CD4-positive, alpha-beta T cell treated with Interleukin-15 for 4 hours (primary cell): ENCODE data around the gene SMDT1.
A peak's percentile ranks its signal among the peaks of the same experiment; 100 is the strongest.

Experiments used
- DNase-seq: peaks from one replicate; pipeline ENCODE4 v3.0.0-alpha.2; 2020; ENCODE audit warnings: low spot score

Gene SMDT1

GRCh38 chr22:42079319-42080251 is at the start of gene SMDT1:
TSS of gene SMDT1 (plus strand) at chr22:42079700. CDS start at chr22:42079769, 69 bp downstream.
- peak; percentile 98 for DNase-seq

- no peak for DNase-seq
Measured at GRCh38 chr22:42033263-42034181, 46.0 kb upstream of the SMDT1 start.

GRCh38 chr22:42035256-42035655 is 44.2 kb upstream of the SMDT1 start:
- DNase-seq: no peak

GRCh38 chr22:42039271-42039670 is 40.2 kb upstream of the SMDT1 start:
- no peak for DNase-seq

- no peak for DNase-seq
Measured at GRCh38 chr22:42041784-42042183, 37.7 kb upstream of the SMDT1 start.

- no peak for DNase-seq
Measured at GRCh38 chr22:42050641-42051180, 28.8 kb upstream of the SMDT1 start.

GRCh38 chr22:42052765-42053164 is 26.7 kb upstream of the SMDT1 start:
- no peak for DNase-seq

GRCh38 chr22:42056757-42057511 is 22.6 kb upstream of the SMDT1 start:
- no peak for DNase-seq

- DNase-seq: no peak
Measured at GRCh38 chr22:42060489-42060888, 19.0 kb upstream of the SMDT1 start.

- no peak for DNase-seq
Measured at GRCh38 chr22:42061041-42061440, 18.5 kb upstream of the SMDT1 start.

GRCh38 chr22:42062506-42063170 is 16.9 kb upstream of the SMDT1 start:
- DNase-seq: no peak

GRCh38 chr22:42064629-42065028 is 14.9 kb upstream of the SMDT1 start:
- no peak for DNase-seq

GRCh38 chr22:42065438-42066125 is 13.9 kb upstream of the SMDT1 start:
- DNase-seq: no peak

GRCh38 chr22:42066126-42066761 is 13.3 kb upstream of the SMDT1 start:
- no peak for DNase-seq

GRCh38 chr22:42066937-42067336 is 12.6 kb upstream of the SMDT1 start:
- DNase-seq: no peak

GRCh38 chr22:42067671-42068251 is 11.7 kb upstream of the SMDT1 start:
- DNase-seq: no peak

GRCh38 chr22:42068291-42068690 is 11.2 kb upstream of the SMDT1 start:
- DNase-seq: no peak

- DNase-seq: peak; percentile 19
Measured at GRCh38 chr22:42069801-42070516, 9.5 kb upstream of the SMDT1 start.
